Naive thymus-derived CD8-positive, alpha-beta T cell (primary cell): ENCODE measurements around the gene MYO1E. TPM values are rescaled to one million over a fixed set of nuclear protein-coding genes. Genes with fewer than 3 reads are reported as not detected.

Experiments used
- ATAC-seq, 2 donors: fragments of 150-1000 bp; cut with Tn5 transposase in 1 of 2; sonication (Bioruptor Pico), chemical (Tn5 transposase) in 1 of 2; 1 replicate in 1 of 2; 2 replicates in 1 of 2; pipeline ENCODE4 v1.10.0; 2021; ENCODE audit warnings: mild to moderate bottlenecking in 2 of 2, moderate library complexity in 2 of 2
- POLR2A ChIA-PET: fragments of 350-600 bp; sonication (Branson Sonifier 250); formaldehyde crosslinking; loops from one replicate; lab custom pipeline; 2021; ENCODE audit warnings: antibody characterized with exemption; lab: Charles Lee
- DNase-seq, 10 donors: peaks; one replicate each; pipeline versions ENCODE4 v3.0.0 to v3.0.0-alpha.2; 2020 to 2022
- H3K27ac Mint-ChIP-seq, 10 donors: one replicate each; pipeline ENCODE4 v1.8.0; 2020 to 2022; ENCODE audit warnings: mild to moderate bottlenecking in 10 of 10, mixed read lengths in 10 of 10, moderate library complexity in 4 of 10, inconsistent platforms in 1 of 10
- H3K27me3 Mint-ChIP-seq, 5 donors: one replicate each; pipeline ENCODE4 v1.8.0; 2021 to 2022; ENCODE audit warnings: mixed read lengths in 5 of 5
- H3K36me3 Mint-ChIP-seq, 3 donors: one replicate each; pipeline ENCODE4 v1.8.0; 2020 to 2022; ENCODE audit warnings: mixed read lengths in 3 of 3, mild to moderate bottlenecking in 2 of 3, inconsistent platforms in 1 of 3
- H3K4me1 Mint-ChIP-seq, 4 donors: one replicate each; pipeline ENCODE4 v1.8.0; 2021 to 2022; ENCODE audit warnings: mixed read lengths in 4 of 4
- H3K4me3 Mint-ChIP-seq, 10 donors: one replicate each; pipeline ENCODE4 v1.8.0; 2020 to 2022; ENCODE audit warnings: mild to moderate bottlenecking in 10 of 10, mixed read lengths in 10 of 10, moderate library complexity in 6 of 10, inconsistent platforms in 1 of 10
- H3K9me3 Mint-ChIP-seq, 9 donors: one replicate each; pipeline ENCODE4 v1.8.0; 2020 to 2022; ENCODE audit warnings: mixed read lengths in 9 of 9, mild to moderate bottlenecking in 3 of 9, inconsistent platforms in 1 of 9, moderate library complexity in 1 of 9
- polyA plus RNA-seq, 3 donors: library from polyadenylated mRNA; unstranded; fragments of 300-500 nt; fragmentation: Illumina TruSeq; gene quantifications; one replicate each; pipeline ENCODE4 v1.2.3, GENCODE V29; 2021
- total RNA-seq, 8 experiments: library from RNA in 2 of 8; stranded (reverse) in 2 of 8; gene quantifications; one replicate each; pipeline ENCODE4 v1.2.3 and lab custom pipeline; 2021 to 2026

Gene MYO1E
- total and polyA plus RNA-seq, 5 experiments from 2014 or later = 0.53 to 7.4 (median 3.4) TPM; not detected in 1

GRCh38 chr15:59327942-59328341, 44.7 kb downstream of the MYO1E start:
- peaks cover 0 to 4% (median 0%) of the 10 kb centered on the region in 5 donors for H3K27me3 Mint-ChIP-seq
- no peaks in the 10 kb centered on the region for H3K36me3 Mint-ChIP-seq
- peaks cover 5 to 35% (median 7%) of the 10 kb centered on the region in 4 donors for H3K4me1 Mint-ChIP-seq
- DNase-seq (peak in 3 of 10 donors; percentile 4 to 24 (median 8)), ATAC-seq (peak; percentile 62 to 69)
- peak overlapping the region in 2 of 10 donors; percentile 34 to 41 for H3K4me3 Mint-ChIP-seq
- no peaks in the 10 kb centered on the region for H3K9me3 Mint-ChIP-seq
- peak overlapping the region in 2 of 10 donors; percentile 33 for H3K27ac Mint-ChIP-seq
- POLR2A ChIA-PET = interaction anchor here (0.6 kb wide), 1 partner anchor 51 kb away, joined by 3 read pairs; no protein-coding TSS in a partner anchor

- Mint-ChIP-seq H3K36me3 (no peaks in the 10 kb centered on the region), H3K27ac (no peak overlapping the region), H3K9me3 (no peaks in the 10 kb centered on the region), H3K4me1 (peaks cover 7 to 34% (median 14%) of the 10 kb centered on the region in 4 donors), H3K27me3 (peaks cover 0 to 4% (median 0%) of the 10 kb centered on the region in 5 donors), H3K4me3 (no peak overlapping the region)
- DNase-seq (no peak), ATAC-seq (no peak)
- POLR2A ChIA-PET = no interaction called here
These were observed 45.8 kb downstream of the MYO1E start for GRCh38 chr15:59326856-59327255.

GRCh38 chr15:59322056-59322759, 50.5 kb downstream of the MYO1E start:
- POLR2A ChIA-PET = interaction anchor here (1.1 kb wide), 1 partner anchor 16 kb away, joined by 3 read pairs; no protein-coding TSS in a partner anchor
- ATAC-seq = peak in 1 of 2 donors; percentile 48
- peaks cover 2 to 28% (median 8%) of the 10 kb centered on the region in 4 donors for H3K4me1 Mint-ChIP-seq
- peak in 3 of 10 donors; percentile 7 to 39 (median 25) for DNase-seq
- no peak overlapping the region for H3K4me3 Mint-ChIP-seq
- H3K27ac Mint-ChIP-seq = peak overlapping the region in 6 of 10 donors; percentile 6 to 68 (median 18)
- no peaks in the 10 kb centered on the region for H3K36me3 Mint-ChIP-seq
- no peaks in the 10 kb centered on the region for H3K27me3 Mint-ChIP-seq
- H3K9me3 Mint-ChIP-seq = peaks cover 0 to 6% (median 0%) of the 10 kb centered on the region in 9 donors

- no peak for ATAC-seq
- no peak for DNase-seq
- H3K27me3 Mint-ChIP-seq = no peaks in the 10 kb centered on the region
- H3K36me3 Mint-ChIP-seq = no peaks in the 10 kb centered on the region
- peak overlapping the region in 2 of 10 donors; percentile 15 to 71 for H3K27ac Mint-ChIP-seq
- H3K4me3 Mint-ChIP-seq = no peak overlapping the region
- H3K9me3 Mint-ChIP-seq = peaks cover 0 to 6% (median 0%) of the 10 kb centered on the region in 9 donors
- peaks cover 2 to 30% (median 8%) of the 10 kb centered on the region in 4 donors for H3K4me1 Mint-ChIP-seq
- POLR2A ChIA-PET = interaction anchor here (1.1 kb wide), 1 partner anchor 17 kb away, joined by 3 read pairs; no protein-coding TSS in a partner anchor
These were observed 51.5 kb downstream of the MYO1E start for GRCh38 chr15:59321000-59321689.

GRCh38 chr15:59317211-59317610, 55.5 kb downstream of the MYO1E start:
- H3K27me3 Mint-ChIP-seq = no peaks in the 10 kb centered on the region
- ATAC-seq = no peak

GRCh38 chr15:59315914-59316451, 56.7 kb downstream of the MYO1E start:
- no peak overlapping the region for H3K4me3 Mint-ChIP-seq
- no peak for ATAC-seq
- H3K4me1 Mint-ChIP-seq = peaks cover 0 to 43% (median 0%) of the 10 kb centered on the region in 4 donors
- H3K9me3 Mint-ChIP-seq = peaks cover 0 to under 1% (median 0%) of the 10 kb centered on the region in 9 donors
- POLR2A ChIA-PET = no interaction called here
- no peaks in the 10 kb centered on the region for H3K27me3 Mint-ChIP-seq
- no peaks in the 10 kb centered on the region for H3K36me3 Mint-ChIP-seq
- no peak overlapping the region for H3K27ac Mint-ChIP-seq
- no peak for DNase-seq

More at GRCh38 chr15:59317211-59317610, 55.5 kb downstream of the MYO1E start:
- POLR2A ChIA-PET = interaction anchor here (0.5 kb wide), 1 partner anchor 98 kb away, joined by 4 read pairs; no protein-coding TSS in a partner anchor
- Mint-ChIP-seq H3K9me3 (peaks cover 0 to 6% (median 0%) of the 10 kb centered on the region in 9 donors), H3K27ac (no peak overlapping the region), H3K4me1 (peaks cover 0 to 41% (median 4%) of the 10 kb centered on the region in 4 donors), H3K36me3 (no peaks in the 10 kb centered on the region), H3K4me3 (no peak overlapping the region)
- no peak for DNase-seq

GRCh38 chr15:59313641-59314332, 58.9 kb downstream of the MYO1E start:
- Mint-ChIP-seq H3K27ac (no peak overlapping the region), H3K36me3 (no peaks in the 10 kb centered on the region), H3K4me1 (peaks cover 0 to 35% (median under 1%) of the 10 kb centered on the region in 4 donors), H3K4me3 (no peak overlapping the region), H3K27me3 (peaks cover 0 to 4% (median 0%) of the 10 kb centered on the region in 5 donors), H3K9me3 (no peaks in the 10 kb centered on the region)
- no peak for DNase-seq
- ATAC-seq = no peak
- POLR2A ChIA-PET = no interaction called here

GRCh38 chr15:59312205-59312604, 60.5 kb downstream of the MYO1E start:
- peaks cover 0 to 4% (median 0%) of the 10 kb centered on the region in 5 donors for H3K27me3 Mint-ChIP-seq
- POLR2A ChIA-PET = no interaction called here
- ATAC-seq = no peak
- H3K4me3 Mint-ChIP-seq = no peak overlapping the region
- no peak overlapping the region for H3K27ac Mint-ChIP-seq
- H3K36me3 Mint-ChIP-seq = no peaks in the 10 kb centered on the region
- peaks cover 0 to 30% (median under 1%) of the 10 kb centered on the region in 4 donors for H3K4me1 Mint-ChIP-seq
- H3K9me3 Mint-ChIP-seq = no peaks in the 10 kb centered on the region
- no peak for DNase-seq

- ATAC-seq (no peak), DNase-seq (no peak)
- POLR2A ChIA-PET = no interaction called here
- H3K9me3 Mint-ChIP-seq = no peaks in the 10 kb centered on the region
- H3K4me1 Mint-ChIP-seq = peaks cover 0 to 29% (median under 1%) of the 10 kb centered on the region in 4 donors
- no peaks in the 10 kb centered on the region for H3K36me3 Mint-ChIP-seq
- no peak overlapping the region for H3K4me3 Mint-ChIP-seq
- no peak overlapping the region for H3K27ac Mint-ChIP-seq
- H3K27me3 Mint-ChIP-seq = peaks cover 0 to 4% (median 0%) of the 10 kb centered on the region in 5 donors
These were observed 61.5 kb downstream of the MYO1E start for GRCh38 chr15:59311195-59311594.

GRCh38 chr15:59309405-59309804, 63.3 kb downstream of the MYO1E start:
- Mint-ChIP-seq H3K27ac (no peak overlapping the region), H3K4me3 (no peak overlapping the region), H3K9me3 (no peaks in the 10 kb centered on the region), H3K36me3 (no peaks in the 10 kb centered on the region), H3K4me1 (peaks cover 0 to 25% (median under 1%) of the 10 kb centered on the region in 4 donors), H3K27me3 (peaks cover 0 to 4% (median 0%) of the 10 kb centered on the region in 5 donors)
- DNase-seq (no peak), ATAC-seq (no peak)
- POLR2A ChIA-PET = interaction anchor here (1.3 kb wide), 1 partner anchor 9 kb away, joined by 3 read pairs; no protein-coding TSS in a partner anchor

- Mint-ChIP-seq H3K27ac (no peak overlapping the region), H3K36me3 (no peaks in the 10 kb centered on the region), H3K4me1 (peaks cover 0 to 15% (median under 1%) of the 10 kb centered on the region in 4 donors), H3K27me3 (peaks cover 0 to 4% (median 0%) of the 10 kb centered on the region in 5 donors), H3K9me3 (no peaks in the 10 kb centered on the region), H3K4me3 (no peak overlapping the region)
- ATAC-seq (no peak), DNase-seq (no peak)
- POLR2A ChIA-PET = interaction anchor here (0.6 kb wide), 1 partner anchor 77 kb away, joined by 3 read pairs; no protein-coding TSS in a partner anchor
These were observed 65.5 kb downstream of the MYO1E start for GRCh38 chr15:59307165-59307537.
